SJCRH30 (cell line): Measurements from ENCODE around the gene MRFAP1L1. TPM values are rescaled to one million over a fixed set of nuclear protein-coding genes. Genes with fewer than 3 reads are reported as not detected.

Source experiments
- DNase-seq, 2 experiments: peaks; one replicate each; pipeline ENCODE4 v3.0.0-alpha.2; 2015 to 2020
- H3K27ac ChIP-seq: fragments of 250-450 bp; sonication (Bioruptor Pico); 2 replicates; pipeline ENCODE4 v1.5.1; 2020; ENCODE audit warnings: mild to moderate bottlenecking, moderate library complexity
- H3K27me3 ChIP-seq: fragments of 250-450 bp; sonication (Bioruptor Pico); 2 replicates; pipeline ENCODE4 v1.5.1; 2020; ENCODE audit warnings: mild to moderate bottlenecking, moderate library complexity
- H3K36me3 ChIP-seq: fragments of 250-450 bp; sonication (Bioruptor Pico); 2 replicates; pipeline ENCODE4 v1.5.1; 2020; ENCODE audit warnings: mild to moderate bottlenecking, moderate library complexity
- H3K4me1 ChIP-seq: fragments of 250-450 bp; sonication (Bioruptor Pico); 2 replicates; pipeline ENCODE4 v1.5.1; 2020; ENCODE audit warnings: mild to moderate bottlenecking, moderate library complexity
- H3K4me3 ChIP-seq: fragments of 250-450 bp; sonication (Bioruptor Pico); 2 replicates; pipeline ENCODE4 v1.5.1; 2020; ENCODE audit warnings: mild to moderate bottlenecking, moderate library complexity
- H3K9me3 ChIP-seq: fragments of 250-450 bp; sonication (Bioruptor Pico); replicated peaks from 2 replicates; pipeline ENCODE4 v1.5.1; 2020; ENCODE audit warnings: mild to moderate bottlenecking, moderate library complexity
- total RNA-seq: library from RNA; depleted of rRNA; stranded (reverse); fragments of >200 nt; shearing (Covaris generic); gene quantifications from 2 replicates; pipeline ENCODE4 v1.2.3, GENCODE V29; 2014

MRFAP1L1 gene
- total RNA-seq, 1 experiment from 2014 or later, result 88.4 TPM

DNA sequence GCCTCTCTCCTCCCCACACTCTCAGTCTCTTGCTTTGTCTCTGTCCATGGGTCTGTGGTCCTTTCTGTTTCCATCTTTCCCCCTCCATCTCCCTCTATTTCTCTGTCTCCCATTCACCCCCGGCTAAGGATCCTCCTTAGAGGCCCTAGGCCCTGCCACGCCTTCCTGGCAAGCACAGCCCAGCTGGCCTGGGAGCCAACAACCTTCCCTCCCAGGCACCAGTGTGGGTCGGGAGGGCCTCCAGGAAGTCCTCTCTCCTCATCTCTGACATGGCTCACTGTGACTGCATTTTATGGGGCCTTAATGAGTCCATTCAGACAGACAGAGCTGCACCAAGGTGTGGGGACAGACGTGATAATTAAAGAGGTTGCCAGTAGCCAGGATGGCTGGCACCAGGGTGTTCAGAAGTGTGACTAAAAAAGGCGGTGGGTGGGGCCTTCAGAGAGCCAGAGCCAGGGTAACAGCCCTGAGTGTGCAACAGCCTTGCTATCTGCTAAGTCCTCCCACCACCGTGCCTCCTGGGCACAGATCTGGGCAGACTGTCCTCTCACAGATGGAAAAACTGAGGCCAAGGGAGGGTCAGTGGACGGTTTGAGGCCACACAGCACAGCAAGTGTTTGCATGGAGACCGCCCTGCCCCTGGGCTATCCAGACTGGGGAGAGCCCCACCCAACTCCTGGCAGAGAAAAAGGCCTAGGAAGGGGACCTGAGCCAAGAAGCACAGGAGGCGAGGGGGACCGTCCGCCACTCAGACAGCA lies 37.8 kb upstream of the MRFAP1L1 start:
- no peaks in the 10 kb centered on the region for H3K9me3 ChIP-seq

DNA sequence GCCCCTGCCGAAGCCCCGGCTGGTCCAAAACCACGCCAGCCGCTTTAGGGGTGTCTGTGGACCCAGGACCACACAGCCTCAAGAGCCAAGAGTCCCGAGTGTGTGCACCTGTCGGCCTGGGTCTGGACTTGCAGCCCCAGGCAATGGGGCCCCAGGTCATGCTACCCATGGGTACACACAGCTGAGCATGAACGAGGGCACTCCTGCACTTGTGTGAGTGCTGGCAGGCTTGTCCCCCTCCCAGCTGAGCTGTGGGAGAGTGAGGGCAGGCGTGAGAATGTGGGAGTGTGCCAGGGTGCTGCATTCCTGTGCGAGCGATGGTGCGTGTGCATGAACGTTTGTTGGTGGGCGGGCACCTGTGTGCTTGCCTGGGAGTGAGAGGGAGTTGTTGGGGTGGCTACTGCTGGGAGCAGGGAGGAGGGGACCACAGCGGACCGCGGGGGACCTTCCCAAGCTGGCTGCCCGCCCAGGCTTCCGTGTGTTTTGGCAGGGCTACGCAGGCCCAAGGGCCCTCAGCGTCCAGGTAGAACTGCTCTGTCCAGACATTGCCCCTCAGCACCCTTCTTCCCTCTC lies 37.1 kb upstream of the MRFAP1L1 start:
- no peak for DNase-seq
- peaks cover 33% of the 10 kb centered on the region for H3K4me1 ChIP-seq
- no peaks in the 10 kb centered on the region for H3K36me3 ChIP-seq

More for the DNA sequence above, 37.8 kb upstream of the MRFAP1L1 start:
- Histone ChIP-seq H3K4me1 (peaks cover 33% of the 10 kb centered on the region), H3K4me3 (no peak overlapping the region), H3K27me3 (no peaks in the 10 kb centered on the region), H3K36me3 (no peaks in the 10 kb centered on the region), H3K27ac (no peak overlapping the region)
- DNase-seq, result no peak

DNA sequence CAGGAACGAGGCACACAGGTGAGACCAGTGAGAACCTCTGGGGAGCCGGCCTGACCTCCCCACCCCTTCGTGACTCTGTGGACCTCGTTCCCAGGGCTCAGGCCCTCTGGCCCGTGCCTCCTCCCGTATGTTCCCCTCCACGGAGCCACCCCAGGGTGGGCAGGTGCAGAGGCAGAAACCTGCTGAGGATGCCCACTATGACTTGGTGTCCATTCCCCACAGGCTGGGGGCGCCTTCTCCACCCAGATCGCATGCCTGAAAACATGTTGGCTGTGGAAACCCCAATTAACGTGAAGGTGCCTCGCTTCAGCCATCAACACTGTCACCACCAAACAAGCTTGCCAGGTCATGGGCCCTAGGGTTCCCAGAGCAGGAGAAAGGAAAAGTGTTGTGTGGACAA lies 33.3 kb upstream of the MRFAP1L1 start:
- Histone ChIP-seq H3K4me3 (no peak overlapping the region), H3K27me3 (no peaks in the 10 kb centered on the region), H3K9me3 (no peaks in the 10 kb centered on the region), H3K27ac (no peak overlapping the region), H3K4me1 (peaks cover 18% of the 10 kb centered on the region), H3K36me3 (no peaks in the 10 kb centered on the region)
- DNase-seq, result no peak

More for the DNA sequence above, 37.1 kb upstream of the MRFAP1L1 start:
- Histone ChIP-seq H3K4me3 (no peak overlapping the region), H3K27ac (no peak overlapping the region), H3K27me3 (no peaks in the 10 kb centered on the region), H3K9me3 (no peaks in the 10 kb centered on the region)

DNA sequence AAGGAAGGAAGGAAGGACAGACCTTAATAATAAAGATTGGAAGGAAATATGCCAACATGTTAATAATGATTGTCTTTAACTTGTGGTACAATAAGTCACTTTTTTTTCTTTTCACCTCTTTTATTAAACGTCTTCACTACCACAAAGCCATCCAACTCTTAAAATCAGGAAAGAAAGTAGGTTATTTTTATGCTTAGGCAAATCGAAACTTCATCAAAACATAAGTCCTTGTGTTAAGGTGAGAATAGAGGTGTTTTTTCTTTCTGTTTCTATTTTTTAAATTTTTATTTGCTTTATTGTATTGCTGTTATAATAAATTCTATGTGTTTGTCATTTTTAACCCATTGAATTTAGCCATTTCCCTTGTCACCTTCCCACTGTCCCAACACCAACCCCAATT lies 32.8 kb upstream of the MRFAP1L1 start:
- H3K27ac ChIP-seq, result no peak overlapping the region
- peaks cover 18% of the 10 kb centered on the region for H3K4me1 ChIP-seq
- no peaks in the 10 kb centered on the region for H3K36me3 ChIP-seq
- no peak for DNase-seq
- no peak overlapping the region for H3K4me3 ChIP-seq
- no peaks in the 10 kb centered on the region for H3K27me3 ChIP-seq
- no peaks in the 10 kb centered on the region for H3K9me3 ChIP-seq

DNA sequence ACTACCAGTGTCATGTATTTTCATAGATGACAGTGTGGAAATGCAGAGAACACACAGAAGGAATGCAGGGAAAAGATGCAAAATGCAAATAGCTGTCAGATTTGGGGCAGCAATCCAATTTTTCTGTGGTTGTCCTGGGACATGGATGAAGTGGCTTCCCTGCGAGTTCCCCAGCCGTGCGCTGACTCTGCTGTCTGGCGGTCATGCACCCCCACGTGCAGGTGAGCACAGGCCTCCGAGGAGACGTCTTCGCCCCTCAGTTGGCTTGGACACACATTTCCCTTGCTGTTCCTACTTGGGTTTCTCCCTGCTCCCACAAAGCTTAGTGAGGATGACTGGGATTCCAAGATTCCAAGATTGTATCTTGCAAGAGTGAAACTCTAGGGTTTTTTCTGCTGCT lies 30.7 kb upstream of the MRFAP1L1 start:
- no peaks in the 10 kb centered on the region for H3K27me3 ChIP-seq
- no peak overlapping the region for H3K4me3 ChIP-seq
- H3K36me3 ChIP-seq, result no peaks in the 10 kb centered on the region
- H3K9me3 ChIP-seq, result no peaks in the 10 kb centered on the region
- DNase-seq, result no peak
- no peak overlapping the region for H3K27ac ChIP-seq
- H3K4me1 ChIP-seq, result no peaks in the 10 kb centered on the region

DNA sequence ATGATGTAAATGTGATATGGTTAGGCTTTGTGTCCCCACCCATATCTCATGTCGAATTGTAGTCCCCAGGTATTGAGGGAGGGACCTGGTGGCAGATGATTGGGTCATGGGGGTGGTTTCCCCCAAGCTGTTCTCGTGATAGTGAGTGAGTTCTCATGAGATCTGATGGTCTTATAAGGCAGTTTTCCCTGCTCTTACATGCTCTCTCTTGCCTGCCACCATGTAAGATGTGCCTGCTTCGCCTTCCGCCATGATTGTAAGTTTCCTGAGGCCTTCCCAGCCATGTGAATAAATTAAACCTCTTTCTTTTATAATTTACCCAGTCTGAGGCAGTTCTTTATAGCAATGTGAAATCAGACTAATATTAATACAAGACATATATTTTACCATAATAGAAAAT lies 30.3 kb upstream of the MRFAP1L1 start:
- Histone ChIP-seq H3K27me3 (no peaks in the 10 kb centered on the region), H3K27ac (no peak overlapping the region), H3K4me1 (no peaks in the 10 kb centered on the region), H3K9me3 (no peaks in the 10 kb centered on the region), H3K4me3 (no peak overlapping the region), H3K36me3 (no peaks in the 10 kb centered on the region)
- DNase-seq, result no peak

DNA sequence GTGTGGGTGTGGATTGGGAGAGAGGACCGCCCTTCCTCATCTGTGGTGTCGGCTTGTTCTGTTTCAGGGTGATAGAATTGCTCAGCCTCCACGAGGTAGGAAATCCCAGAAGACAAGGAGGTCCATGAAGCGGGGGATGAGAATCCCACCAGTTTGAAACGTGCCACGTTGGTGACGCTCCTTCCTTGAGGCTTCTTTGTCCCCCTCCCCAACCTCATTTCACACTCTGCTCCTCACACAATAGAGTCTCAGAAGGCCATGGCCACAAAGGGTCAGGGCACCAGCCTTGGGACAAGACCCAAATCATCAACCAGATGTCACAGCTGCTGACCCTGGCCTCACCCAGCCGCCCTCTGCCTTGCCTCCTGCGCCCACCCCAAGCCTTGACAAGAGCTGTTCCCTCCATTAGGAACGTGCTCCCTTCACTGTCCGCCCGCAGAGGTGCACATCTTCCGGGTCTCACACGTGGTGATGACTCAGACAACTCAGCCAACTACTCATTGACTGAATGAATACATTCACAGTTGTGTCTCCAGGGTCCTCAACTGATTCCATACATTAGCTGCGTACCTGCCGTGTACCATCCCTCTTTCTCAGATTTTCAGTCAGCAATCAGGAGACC lies 24.6 kb upstream of the MRFAP1L1 start:
- no peaks in the 10 kb centered on the region for H3K36me3 ChIP-seq
- DNase-seq, result no peak
- no peaks in the 10 kb centered on the region for H3K27me3 ChIP-seq
- no peak overlapping the region for H3K4me3 ChIP-seq
- H3K4me1 ChIP-seq, result peaks cover 8% of the 10 kb centered on the region; the same call in 1 of the 2 replicates
- H3K9me3 ChIP-seq, result no peaks in the 10 kb centered on the region
- H3K27ac ChIP-seq, result no peak overlapping the region

DNA sequence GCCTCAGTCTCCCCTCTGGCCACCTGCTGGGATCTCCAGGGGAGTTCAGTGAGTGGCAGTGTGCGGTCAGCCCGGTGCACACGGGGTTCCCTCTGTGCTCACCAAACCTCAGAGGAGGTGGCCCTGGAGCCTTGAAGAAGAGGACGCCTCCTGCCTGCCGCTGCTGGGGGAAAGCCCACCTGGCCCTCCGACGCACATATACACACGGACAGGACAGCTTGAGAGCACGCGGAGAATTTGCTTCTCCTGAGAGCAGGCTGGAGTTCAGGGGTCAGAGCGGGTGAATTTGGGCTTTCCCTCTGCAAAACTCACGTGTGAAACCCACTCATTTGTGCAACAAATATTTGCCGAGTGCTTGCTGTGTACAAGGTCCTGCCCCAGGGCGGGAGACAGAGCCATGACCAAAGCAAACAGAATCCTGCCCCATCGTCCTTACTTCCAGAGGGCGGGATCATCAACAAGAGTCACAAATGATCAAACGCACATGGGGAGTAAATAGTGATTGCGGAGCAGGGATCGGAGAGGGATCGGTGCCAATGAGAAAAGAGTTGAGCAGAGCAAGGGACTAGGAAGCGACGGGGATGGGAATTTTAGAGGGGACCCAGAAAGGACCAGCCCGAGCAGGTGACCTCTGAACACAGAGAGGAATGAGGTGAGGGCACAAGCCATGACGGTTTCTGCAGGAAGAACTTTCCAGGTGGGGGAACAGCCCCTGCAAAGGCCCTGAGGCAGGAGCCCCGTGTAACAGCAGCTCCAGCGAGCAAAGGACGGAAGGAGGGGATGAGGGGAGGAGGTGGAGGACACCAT lies 23.9 kb upstream of the MRFAP1L1 start:
- H3K4me3 ChIP-seq, result no peak overlapping the region
- no peaks in the 10 kb centered on the region for H3K27me3 ChIP-seq
- peaks cover 8% of the 10 kb centered on the region; the same call in 1 of the 2 replicates for H3K4me1 ChIP-seq
- DNase-seq, result no peak
- H3K9me3 ChIP-seq, result no peaks in the 10 kb centered on the region
- no peaks in the 10 kb centered on the region for H3K36me3 ChIP-seq
- H3K27ac ChIP-seq, result no peak overlapping the region

DNA sequence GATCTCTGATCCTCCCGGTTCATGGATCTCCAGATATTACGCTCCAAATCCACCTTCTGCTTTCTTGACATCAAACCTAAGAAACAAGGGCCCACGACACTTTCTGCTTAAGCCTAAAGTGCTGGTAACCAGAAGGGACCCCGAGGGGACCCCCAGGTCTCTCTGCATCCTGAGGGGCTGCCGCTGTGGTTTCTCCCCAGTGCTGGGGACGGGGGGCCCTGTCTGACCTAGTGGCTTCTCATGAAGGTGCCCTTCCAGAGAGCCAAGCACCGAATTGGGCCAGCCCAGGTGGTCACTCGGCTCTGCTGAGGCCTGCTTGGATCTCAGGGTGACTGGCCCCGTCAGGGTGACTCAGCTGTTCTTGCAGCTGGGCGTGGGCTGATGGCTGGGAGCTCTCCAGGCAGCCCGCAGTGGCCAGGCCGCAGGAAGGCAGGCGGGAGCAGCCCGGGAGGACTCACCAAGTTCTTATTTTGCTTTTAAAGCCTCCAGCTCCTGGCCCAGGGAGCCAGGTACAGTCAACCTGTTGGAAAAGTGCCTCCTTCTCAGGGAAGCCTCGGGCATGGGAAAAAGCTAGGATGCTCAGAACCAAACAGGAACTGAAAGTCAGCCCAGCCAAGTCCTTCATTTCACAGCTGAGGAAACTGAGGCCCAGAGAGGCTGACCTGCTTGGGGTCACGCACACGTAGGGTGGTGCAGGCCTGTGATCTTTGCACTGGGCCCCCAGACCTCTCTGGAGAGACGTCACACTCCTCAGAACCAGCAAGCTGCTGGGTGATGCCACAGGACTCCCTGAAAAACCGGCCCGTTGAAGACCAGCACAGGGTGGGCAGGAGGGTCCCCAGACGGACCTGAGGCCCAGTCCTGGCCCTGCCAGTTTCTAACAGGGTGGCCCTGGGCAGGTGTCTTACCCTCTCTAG lies 23.0 kb upstream of the MRFAP1L1 start:
- Histone ChIP-seq H3K4me1 (peaks cover 11% of the 10 kb centered on the region; the same call in 1 of the 2 replicates), H3K27me3 (no peaks in the 10 kb centered on the region), H3K9me3 (no peaks in the 10 kb centered on the region), H3K27ac (peak overlapping the region; percentile 22), H3K36me3 (no peaks in the 10 kb centered on the region), H3K4me3 (no peak overlapping the region)
- peak; percentile 52 to 53 for DNase-seq

DNA sequence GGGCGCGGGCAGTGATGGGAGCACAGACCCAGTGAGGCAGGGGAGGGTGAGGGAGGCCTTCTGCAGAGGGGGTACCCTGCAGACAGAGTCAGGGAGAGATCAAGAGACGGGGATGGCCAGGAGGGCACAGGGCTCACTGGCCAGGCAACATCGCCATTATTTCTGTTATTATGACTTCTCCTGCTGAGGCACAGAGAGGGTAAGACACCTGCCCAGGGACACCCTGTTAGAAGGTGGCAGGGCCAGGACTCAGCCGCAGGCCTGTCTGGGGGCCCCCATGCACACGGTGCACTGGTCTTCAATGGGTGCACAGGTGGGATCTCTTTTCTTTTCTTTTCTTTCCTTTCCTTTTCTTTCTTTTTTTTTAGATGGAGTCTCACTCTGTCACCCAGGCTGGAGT lies 22.1 kb upstream of the MRFAP1L1 start:
- H3K27me3 ChIP-seq, result no peaks in the 10 kb centered on the region
- peaks cover 11% of the 10 kb centered on the region; the same call in 1 of the 2 replicates for H3K4me1 ChIP-seq
- DNase-seq, result no peak
- H3K36me3 ChIP-seq, result no peaks in the 10 kb centered on the region
- H3K27ac ChIP-seq, result no peak overlapping the region
- H3K4me3 ChIP-seq, result no peak overlapping the region
- no peaks in the 10 kb centered on the region for H3K9me3 ChIP-seq

DNA sequence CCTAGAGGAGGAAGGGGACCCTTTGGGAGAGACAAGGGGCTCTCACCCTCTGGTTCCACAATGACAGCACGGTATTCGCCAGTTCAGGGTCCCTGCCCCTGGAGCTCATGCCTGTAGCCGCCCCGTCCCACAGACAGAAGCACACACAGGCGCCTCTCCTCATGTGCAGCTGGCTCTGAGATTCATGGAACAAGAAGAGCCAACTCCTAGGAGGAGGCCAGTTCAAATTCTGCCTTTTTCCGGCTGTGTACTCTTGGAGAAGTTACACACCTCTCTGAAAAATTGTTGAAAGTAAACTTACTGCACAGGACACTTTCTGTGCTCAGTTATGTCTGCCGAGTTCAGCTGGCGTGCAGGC lies 21.6 kb upstream of the MRFAP1L1 start:
- H3K27me3 ChIP-seq, result no peaks in the 10 kb centered on the region
- peaks cover 13% of the 10 kb centered on the region; the same call in 1 of the 2 replicates for H3K4me1 ChIP-seq
- H3K27ac ChIP-seq, result no peak overlapping the region
- no peaks in the 10 kb centered on the region for H3K36me3 ChIP-seq
- H3K9me3 ChIP-seq, result no peaks in the 10 kb centered on the region
- no peak overlapping the region for H3K4me3 ChIP-seq
- no peak for DNase-seq

DNA sequence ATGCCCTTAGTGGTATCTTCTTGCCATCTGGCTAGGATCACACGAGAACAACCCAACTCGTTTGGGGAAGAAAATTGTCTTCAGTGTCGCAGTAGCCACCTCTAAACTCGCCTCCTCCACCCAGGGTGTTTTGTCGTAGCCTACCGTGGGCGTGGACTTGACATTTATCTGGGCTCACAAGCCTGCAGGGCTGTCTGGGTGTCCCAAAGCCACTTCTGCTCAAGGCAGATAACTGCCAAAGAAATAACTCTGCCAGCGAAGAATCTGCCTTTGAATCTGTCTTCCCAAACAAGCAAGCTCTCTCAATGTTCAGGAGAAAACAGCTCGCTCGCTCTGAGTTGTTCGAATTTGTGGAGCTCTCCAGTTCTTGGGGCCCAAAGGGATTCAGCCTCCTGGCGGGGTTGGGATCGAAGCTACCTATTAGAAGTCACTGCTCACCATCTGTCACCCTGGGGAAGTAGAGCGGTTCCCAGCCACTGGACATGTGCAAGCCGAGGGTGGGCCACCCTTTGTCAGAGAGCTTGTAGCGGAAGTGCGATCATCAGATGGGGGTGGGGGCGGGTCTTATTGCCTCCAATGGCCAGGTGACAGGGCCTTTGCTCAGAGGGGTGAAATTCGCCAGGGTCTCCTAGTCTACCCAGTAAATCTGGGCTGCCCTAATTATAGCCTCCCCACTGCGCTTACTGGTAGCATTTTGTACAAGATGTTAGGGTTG lies 21.1 kb upstream of the MRFAP1L1 start:
- H3K9me3 ChIP-seq, result no peaks in the 10 kb centered on the region
- H3K27me3 ChIP-seq, result no peaks in the 10 kb centered on the region
- H3K4me1 ChIP-seq, result peaks cover 13% of the 10 kb centered on the region; the same call in 1 of the 2 replicates

DNA sequence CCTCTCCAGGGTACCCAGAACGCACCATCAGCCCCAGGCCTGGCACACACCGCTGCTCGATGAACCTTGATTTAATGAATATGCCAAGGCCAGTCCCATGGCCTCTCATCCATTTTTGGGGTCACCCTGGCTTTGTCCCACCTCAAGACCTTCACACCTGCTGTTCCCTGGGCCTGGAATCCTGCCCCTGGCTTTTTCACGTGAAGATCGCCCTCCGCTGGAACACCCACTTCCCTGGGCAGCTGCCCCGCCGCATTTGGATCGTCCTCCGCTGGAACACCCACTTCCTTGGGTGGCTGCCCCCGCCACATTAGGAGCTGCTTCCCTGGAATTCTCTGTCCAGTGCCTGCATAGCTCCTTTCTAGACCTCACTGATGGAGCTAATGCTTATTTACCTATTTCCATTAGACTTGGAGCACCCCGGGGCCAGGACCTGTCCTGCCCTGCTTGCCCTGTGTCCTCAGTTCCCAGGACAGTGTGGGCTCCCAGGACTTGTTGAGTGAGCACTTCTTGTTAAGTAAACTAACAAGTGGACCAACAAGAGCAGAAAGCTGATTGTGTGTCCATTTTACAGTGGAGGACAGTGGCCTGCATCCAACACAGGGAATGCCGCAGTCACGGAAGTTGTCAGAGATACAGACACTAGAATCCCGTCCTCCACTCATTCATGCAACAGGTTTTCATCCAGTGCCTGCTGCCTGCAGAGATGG lies 18.8 kb upstream of the MRFAP1L1 start:
- peaks cover 13% of the 10 kb centered on the region; the same call in 1 of the 2 replicates for H3K4me1 ChIP-seq
- DNase-seq, result no peak
- H3K9me3 ChIP-seq, result no peaks in the 10 kb centered on the region
- no peaks in the 10 kb centered on the region for H3K36me3 ChIP-seq
- no peaks in the 10 kb centered on the region for H3K27me3 ChIP-seq
- H3K27ac ChIP-seq, result no peak overlapping the region
- no peak overlapping the region for H3K4me3 ChIP-seq

More for the DNA sequence above, 21.1 kb upstream of the MRFAP1L1 start:
- DNase-seq, result no peak
- Histone ChIP-seq H3K27ac (no peak overlapping the region), H3K36me3 (no peaks in the 10 kb centered on the region), H3K4me3 (no peak overlapping the region)
